ENCODE data around the gene C10orf90.

GRCh38 chr10:126431816-126432215 is 238.7 kb downstream of the C10orf90 start:
- no peak for TF ChIP-seq CTCF (IDR thresholded peaks at IDR 0.05; ENCODE audit: insufficient read depth, low read length, poor library complexity, severe bottlenecking)
- no peak for TF ChIP-seq EZH2phosphoT487 (conservative IDR thresholded peaks at IDR 0.05; ENCODE audit: low read length)

Data from SU-DHL-6 (cell line).